ENCODE results near the gene CTTN.

CTTN gene

GRCh38 chr11:70478166-70478890, 80.0 kb downstream of the CTTN start:
- no peak for DNase-seq

GRCh38 chr11:70480711-70481110, 82.4 kb downstream of the CTTN start:
- no peak for DNase-seq

- no peak for DNase-seq
Measured at GRCh38 chr11:70481625-70482528, 83.5 kb downstream of the CTTN start.

- no peak for DNase-seq
Measured at GRCh38 chr11:70482529-70482917, 84.2 kb downstream of the CTTN start.

GRCh38 chr11:70483077-70483861, 84.9 kb downstream of the CTTN start:
- DNase-seq: no peak

GRCh38 chr11:70483917-70484316, 85.6 kb downstream of the CTTN start:
- no peak for DNase-seq

GRCh38 chr11:70485326-70486025, 87.1 kb downstream of the CTTN start:
- no peak for DNase-seq

- DNase-seq: no peak
Measured at GRCh38 chr11:70486026-70486415, 87.7 kb downstream of the CTTN start.
